DOHH2 (cell line): Measurements from ENCODE around the gene KDF1.

ENCODE experiments used
- CTCF ChIP-seq: fragments of 200-600 bp; sonication (generic); IDR thresholded peaks from one replicate; pipeline ENCODE4 v1.5.1; 2014; ENCODE audit warnings: antibody characterized with exemption, mild to moderate bottlenecking, low read depth, low read length; ENCODE audit not compliant: poor library complexity, severe bottlenecking
- EZH2phosphoT487 ChIP-seq: fragments of 200-600 bp; sonication (generic); IDR thresholded peaks from 2 replicates; pipeline ENCODE4 v1.6.1; 2017; ENCODE audit warnings: borderline replicate concordance, mild to moderate bottlenecking, antibody characterized with exemption, low read length, moderate library complexity, mixed read lengths

- TF ChIP-seq CTCF: no peak
- TF ChIP-seq EZH2phosphoT487: no peak
Measured at GRCh38 chr1:26953374-26953773, 6.9 kb downstream of the KDF1 start.
